Activated CD8-positive, alpha-beta T cell treated with anti-CD3 and anti-CD28 coated beads, Interleukin-2, amount 10 ng/mL, durations not matched to agents 7 days and 5 days (primary cell): Measurements from ENCODE around the gene ZPR1. TPM values are rescaled to one million over a fixed set of nuclear protein-coding genes. Genes with fewer than 3 reads are reported as not detected.
"Not testable (repeated sequence)": the region's sequence is repeated elsewhere in the genome, so short reads cannot be mapped to it uniquely, and the experiment has no call there.

Experiments used
- ATAC-seq: fragments of 150-1000 bp; cut with Tn5 transposase; one replicate; pipeline ENCODE4 v1.10.0; 2021; ENCODE audit warnings: moderate library complexity
- CTCF ChIA-PET: fragments of 350-600 bp; sonication (Branson Sonifier 250); formaldehyde crosslinking; loops from one replicate; lab custom pipeline; 2021; ENCODE audit warnings: antibody characterized with exemption; lab: Charles Lee
- POLR2A ChIA-PET: fragments of 350-600 bp; sonication (Branson Sonifier 250); formaldehyde crosslinking; loops from one replicate; lab custom pipeline; 2021; ENCODE audit warnings: antibody characterized with exemption; lab: Charles Lee
- DNase-seq: peaks from one replicate; pipeline ENCODE4 v3.0.0-alpha.2; 2020
- H3K27ac Mint-ChIP-seq: one replicate; pipeline ENCODE4 v1.8.0; 2021; ENCODE audit warnings: mild to moderate bottlenecking, mixed read lengths
- H3K27me3 Mint-ChIP-seq: one replicate; pipeline ENCODE4 v1.8.0; 2021; ENCODE audit warnings: low read depth, mixed read lengths
- H3K36me3 Mint-ChIP-seq: one replicate; pipeline ENCODE4 v1.8.0; 2021; ENCODE audit warnings: low read depth, mixed read lengths
- H3K4me1 Mint-ChIP-seq: one replicate; pipeline ENCODE4 v1.8.0; 2021; ENCODE audit warnings: low read depth, mixed read lengths
- H3K4me3 Mint-ChIP-seq: one replicate; pipeline ENCODE4 v1.8.0; 2021; ENCODE audit warnings: mild to moderate bottlenecking, mixed read lengths
- H3K9me3 Mint-ChIP-seq: one replicate; pipeline ENCODE4 v1.8.0; 2022; ENCODE audit warnings: mixed read lengths; ENCODE audit not compliant: insufficient read depth
- total RNA-seq, 2 experiments: library from RNA; stranded (reverse); gene quantifications; one replicate each; pipeline ENCODE4 v1.2.3, GENCODE V29; 2021

The ZPR1 gene, protein sequence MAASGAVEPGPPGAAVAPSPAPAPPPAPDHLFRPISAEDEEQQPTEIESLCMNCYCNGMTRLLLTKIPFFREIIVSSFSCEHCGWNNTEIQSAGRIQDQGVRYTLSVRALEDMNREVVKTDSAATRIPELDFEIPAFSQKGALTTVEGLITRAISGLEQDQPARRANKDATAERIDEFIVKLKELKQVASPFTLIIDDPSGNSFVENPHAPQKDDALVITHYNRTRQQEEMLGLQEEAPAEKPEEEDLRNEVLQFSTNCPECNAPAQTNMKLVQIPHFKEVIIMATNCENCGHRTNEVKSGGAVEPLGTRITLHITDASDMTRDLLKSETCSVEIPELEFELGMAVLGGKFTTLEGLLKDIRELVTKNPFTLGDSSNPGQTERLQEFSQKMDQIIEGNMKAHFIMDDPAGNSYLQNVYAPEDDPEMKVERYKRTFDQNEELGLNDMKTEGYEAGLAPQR
- 10 to 100 TPM; 60.5 to 62.0 TPM for total RNA-seq

GRCh38 chr11:116787786-116788486, at the start of gene ZPR1:
TSS of gene ZPR1 (minus strand) at chr11:116788023. CDS start at chr11:116787990, 33 bp downstream.
- POLR2A ChIA-PET = interaction anchor here (1.1 to 3.9 kb wide), 6 partner anchors 10 to 437 kb away, joined by 4 to 44 read pairs (median 8); partner anchors contain the start of genes BUD13 and PAFAH1B2
- Mint-ChIP-seq H3K36me3 (peaks cover 41% of the 10 kb centered on the region), H3K4me1 (peaks cover 49% of the 10 kb centered on the region), H3K27me3 (peaks cover 6% of the 10 kb centered on the region), H3K9me3 (no peaks in the 10 kb centered on the region), H3K27ac (peak within 1 kb of the TSS; percentile 92), H3K4me3 (peak within 1 kb of the TSS; percentile 94)
- CTCF ChIA-PET = interaction anchor here (0.9 to 11.1 kb wide), 8 partner anchors 13 to 391 kb away, joined by 3 to 211 read pairs (median 4); partner anchors contain the start of genes APOA1 and SIDT2
- DNase-seq (peak; percentile 89), ATAC-seq (peak; percentile 84)

GRCh38 chr11:116836632-116836991, 48.8 kb upstream of the ZPR1 start:
- no peak for ATAC-seq
- H3K4me3 Mint-ChIP-seq = no peak overlapping the region
- H3K9me3 Mint-ChIP-seq = no peaks in the 10 kb centered on the region
- ChIA-PET POLR2A (interaction anchor here (0.6 to 3.3 kb wide), 7 partner anchors 11 to 243 kb away, joined by 3 to 57 read pairs (median 4); partner anchors contain the start of gene ZPR1), CTCF (interaction anchor here (1.0 to 6.5 kb wide), 43 partner anchors 11 to 491 kb away, joined by 3 to 211 read pairs (median 8); partner anchors contain the start of genes APOA4, APOA5, BUD13 and CEP164)
- peaks cover 20% of the 10 kb centered on the region for H3K4me1 Mint-ChIP-seq
- no peaks in the 10 kb centered on the region for H3K36me3 Mint-ChIP-seq
- H3K27me3 Mint-ChIP-seq = no peaks in the 10 kb centered on the region
- H3K27ac Mint-ChIP-seq = no peak overlapping the region
- no peak for DNase-seq

GRCh38 chr11:116835791-116836631, 48.2 kb upstream of the ZPR1 start:
- Mint-ChIP-seq H3K27me3 (no peaks in the 10 kb centered on the region), H3K4me3 (peak overlapping the region; percentile 73), H3K4me1 (peaks cover 20% of the 10 kb centered on the region), H3K27ac (peak overlapping the region; percentile 76), H3K9me3 (no peaks in the 10 kb centered on the region), H3K36me3 (no peaks in the 10 kb centered on the region)
- ATAC-seq (peak; percentile 96), DNase-seq (peak; percentile 91)
- ChIA-PET POLR2A (interaction anchor here (0.6 to 3.3 kb wide), 16 partner anchors 12 to 394 kb away, joined by 3 to 57 read pairs (median 4); partner anchors contain the start of genes APOA5, PAFAH1B2, SIK3 and ZPR1), CTCF (interaction anchor here (0.6 to 6.5 kb wide), 65 partner anchors 9 to 492 kb away, joined by 3 to 211 read pairs (median 5); partner anchors contain the start of genes APOA4, APOA5, BUD13 and CEP164)

DNA sequence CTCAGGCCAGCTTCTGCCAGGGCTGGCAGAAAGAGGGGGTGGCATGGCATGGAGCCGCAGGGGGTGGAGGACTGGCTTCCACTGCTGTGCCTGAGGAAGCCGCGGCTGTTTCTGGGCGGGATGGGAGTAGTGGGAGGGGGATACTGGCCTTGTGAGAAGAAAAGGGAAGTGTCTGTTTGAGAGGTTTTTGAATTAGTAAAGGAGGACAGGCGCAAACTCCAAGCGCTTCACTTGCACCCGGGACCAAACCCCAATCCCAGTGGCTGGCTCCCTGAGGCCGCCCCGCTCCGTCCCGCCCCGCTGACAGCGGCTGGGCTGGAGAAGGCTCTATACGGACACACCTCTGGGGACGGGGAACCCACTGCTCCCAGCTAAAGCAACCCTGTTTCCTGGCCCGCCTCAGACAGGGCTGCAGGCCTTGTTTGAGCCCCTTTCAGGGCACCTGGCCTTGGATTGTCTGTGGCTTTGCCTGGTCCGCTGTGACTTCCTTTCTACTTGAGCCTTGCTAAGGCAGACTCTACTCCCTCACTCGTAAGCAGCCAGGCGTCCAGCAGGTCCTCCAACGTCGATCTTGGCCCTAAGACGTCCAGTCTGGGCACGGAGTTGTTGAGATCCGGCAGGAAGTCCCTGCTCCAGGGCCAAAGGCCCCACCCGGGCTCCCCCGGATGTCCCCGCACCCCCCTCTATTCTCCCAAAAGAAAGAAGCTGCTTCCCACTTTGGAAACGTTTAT, 47.4 kb upstream of the ZPR1 start:
- ATAC-seq = peak; percentile 6
- H3K4me1 Mint-ChIP-seq = peaks cover 18% of the 10 kb centered on the region
- POLR2A ChIA-PET = interaction anchor here (0.7 to 3.3 kb wide), 12 partner anchors 13 to 395 kb away, joined by 3 to 57 read pairs (median 4); partner anchors contain the start of genes APOA5, PAFAH1B2, SIK3 and ZPR1
- H3K36me3 Mint-ChIP-seq = no peaks in the 10 kb centered on the region
- DNase-seq = no peak
- H3K4me3 Mint-ChIP-seq = peak overlapping the region; percentile 73
- H3K9me3 Mint-ChIP-seq = no peaks in the 10 kb centered on the region
- CTCF ChIA-PET = interaction anchor here (0.6 to 6.5 kb wide), 62 partner anchors 8 to 493 kb away, joined by 3 to 211 read pairs (median 6); partner anchors contain the start of genes APOA4, APOA5, BUD13 and CEP164
- H3K27me3 Mint-ChIP-seq = no peaks in the 10 kb centered on the region
- peak overlapping the region; percentile 76 for H3K27ac Mint-ChIP-seq

DNA sequence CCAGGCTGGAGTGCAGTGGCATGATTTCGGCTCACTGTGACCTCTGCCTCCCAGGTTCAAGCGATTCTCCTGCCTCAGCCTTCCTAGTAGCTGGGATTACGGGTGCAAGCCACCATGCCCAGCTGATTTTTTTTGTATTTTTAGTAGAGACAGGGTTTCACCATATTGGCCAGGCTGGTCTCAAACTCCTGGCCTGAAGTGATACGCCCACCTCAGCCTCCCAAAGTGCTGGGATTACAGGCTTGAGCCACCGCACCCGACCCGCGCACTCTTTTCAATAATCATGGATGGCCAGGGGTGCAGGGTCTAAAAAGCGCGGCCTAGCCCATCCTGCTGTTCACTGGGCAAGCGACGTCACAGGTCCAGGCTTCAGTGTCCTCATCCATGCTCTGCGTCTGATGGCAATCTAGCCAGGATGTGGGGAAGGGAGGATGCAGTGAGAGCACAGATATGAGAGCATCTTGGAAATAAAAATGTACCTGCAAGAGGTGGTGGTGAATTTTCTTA, 46.8 kb upstream of the ZPR1 start:
- not testable (repeated sequence) for ATAC-seq, H3K27me3 Mint-ChIP-seq, DNase-seq, H3K9me3 Mint-ChIP-seq, H3K36me3 Mint-ChIP-seq
- ChIA-PET POLR2A (interaction anchor here (0.6 to 3.3 kb wide), 2 partner anchors 19 to 47 kb away, joined by 4 to 57 read pairs; no protein-coding TSS in a partner anchor), CTCF (interaction anchor here (1.2 to 6.5 kb wide), 10 partner anchors 21 to 493 kb away, joined by 3 to 211 read pairs (median 8); partner anchors contain the start of genes APOA5, CEP164, PCSK7 and ZPR1)
- H3K4me1 Mint-ChIP-seq = peaks cover 17% of the 10 kb centered on the region
- peak overlapping the region; percentile 39 for H3K4me3 Mint-ChIP-seq
- peak overlapping the region; percentile 41 for H3K27ac Mint-ChIP-seq

GRCh38 chr11:116833816-116834534, 46.2 kb upstream of the ZPR1 start:
- H3K27ac Mint-ChIP-seq = no peak overlapping the region
- no peak overlapping the region for H3K4me3 Mint-ChIP-seq
- no peaks in the 10 kb centered on the region for H3K27me3 Mint-ChIP-seq
- DNase-seq (no peak), ATAC-seq (no peak)
- no peaks in the 10 kb centered on the region for H3K36me3 Mint-ChIP-seq
- ChIA-PET POLR2A (interaction anchor here (0.6 kb wide), 1 partner anchor 47 kb away, joined by 4 read pairs; no protein-coding TSS in a partner anchor), CTCF (interaction anchor here (1.0 to 6.5 kb wide), 5 partner anchors 18 to 272 kb away, joined by 3 to 211 read pairs (median 4); partner anchors contain the start of genes APOA5 and ZPR1)
- peaks cover 17% of the 10 kb centered on the region for H3K4me1 Mint-ChIP-seq
- no peaks in the 10 kb centered on the region for H3K9me3 Mint-ChIP-seq

- ChIA-PET POLR2A (interaction anchor here (1.0 kb wide), 1 partner anchor 13 kb away, joined by 3 read pairs; no protein-coding TSS in a partner anchor), CTCF (interaction anchor here (1.0 to 6.5 kb wide), 5 partner anchors 18 to 273 kb away, joined by 3 to 211 read pairs (median 4); partner anchors contain the start of genes APOA5 and ZPR1)
- H3K27me3 Mint-ChIP-seq = no peaks in the 10 kb centered on the region
- H3K4me1 Mint-ChIP-seq = peaks cover 17% of the 10 kb centered on the region
- no peaks in the 10 kb centered on the region for H3K9me3 Mint-ChIP-seq
- DNase-seq (no peak), ATAC-seq (no peak)
- H3K27ac Mint-ChIP-seq = no peak overlapping the region
- H3K4me3 Mint-ChIP-seq = no peak overlapping the region
- no peaks in the 10 kb centered on the region for H3K36me3 Mint-ChIP-seq
These were observed 45.6 kb upstream of the ZPR1 start for GRCh38 chr11:116833491-116833815.

DNA sequence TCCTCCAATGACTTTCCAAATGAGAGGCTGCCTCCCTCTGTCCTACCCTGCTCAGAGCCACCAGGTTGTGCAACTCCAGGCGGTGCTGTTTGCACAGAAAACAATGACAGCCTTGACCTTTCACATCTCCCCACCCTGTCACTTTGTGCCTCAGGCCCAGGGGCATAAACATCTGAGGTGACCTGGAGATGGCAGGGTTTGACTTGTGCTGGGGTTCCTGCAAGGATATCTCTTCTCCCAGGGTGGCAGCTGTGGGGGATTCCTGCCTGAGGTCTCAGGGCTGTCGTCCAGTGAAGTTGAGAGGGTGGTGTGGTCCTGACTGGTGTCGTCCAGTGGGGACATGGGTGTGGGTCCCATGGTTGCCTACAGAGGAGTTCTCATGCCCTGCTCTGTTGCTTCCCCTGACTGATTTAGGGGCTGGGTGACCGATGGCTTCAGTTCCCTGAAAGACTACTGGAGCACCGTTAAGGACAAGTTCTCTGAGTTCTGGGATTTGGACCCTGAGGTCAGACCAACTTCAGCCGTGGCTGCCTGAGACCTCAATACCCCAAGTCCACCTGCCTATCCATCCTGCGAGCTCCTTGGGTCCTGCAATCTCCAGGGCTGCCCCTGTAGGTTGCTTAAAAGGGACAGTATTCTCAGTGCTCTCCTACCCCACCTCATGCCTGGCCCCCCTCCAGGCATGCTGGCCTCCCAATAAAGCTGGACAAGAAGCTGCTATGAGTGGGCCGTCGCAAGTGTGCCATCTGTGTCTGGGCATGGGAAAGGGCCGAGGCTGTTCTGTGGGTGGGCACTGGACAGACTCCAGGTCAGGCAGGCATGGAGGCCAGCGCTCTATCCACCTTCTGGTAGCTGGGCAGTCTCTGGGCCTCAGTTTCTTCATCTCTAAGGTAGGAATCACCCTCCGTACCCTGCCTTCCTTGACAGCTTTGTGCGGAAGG, 44.8 kb upstream of the ZPR1 start:
- ATAC-seq = no peak
- Mint-ChIP-seq H3K36me3 (no peaks in the 10 kb centered on the region), H3K27me3 (no peaks in the 10 kb centered on the region), H3K4me3 (no peak overlapping the region), H3K9me3 (no peaks in the 10 kb centered on the region), H3K27ac (no peak overlapping the region), H3K4me1 (peaks cover 17% of the 10 kb centered on the region)
- CTCF ChIA-PET = interaction anchor here (1.1 to 6.5 kb wide), 2 partner anchors 41 to 273 kb away, joined by 4 to 211 read pairs; partner anchors contain the start of genes APOA5 and ZPR1
- DNase-seq = no peak
- POLR2A ChIA-PET = interaction anchor here (1.0 kb wide), 1 partner anchor 12 kb away, joined by 3 read pairs; no protein-coding TSS in a partner anchor
